Hippocampal formation (tissue), 2 donors: ENCODE measurements around the gene TMEM242.

Experiments used
- DNase-seq, 2 donors: peaks; one replicate each; lab custom pipeline; 2025; lab: John Stamatoyannopoulos, UW

The TMEM242 gene

GRCh38 chr6:157248264-157248663, 75.1 kb downstream of the TMEM242 start:
- DNase-seq, result no peak

GRCh38 chr6:157246771-157247484, 76.4 kb downstream of the TMEM242 start:
- DNase-seq, result no peak

DNA sequence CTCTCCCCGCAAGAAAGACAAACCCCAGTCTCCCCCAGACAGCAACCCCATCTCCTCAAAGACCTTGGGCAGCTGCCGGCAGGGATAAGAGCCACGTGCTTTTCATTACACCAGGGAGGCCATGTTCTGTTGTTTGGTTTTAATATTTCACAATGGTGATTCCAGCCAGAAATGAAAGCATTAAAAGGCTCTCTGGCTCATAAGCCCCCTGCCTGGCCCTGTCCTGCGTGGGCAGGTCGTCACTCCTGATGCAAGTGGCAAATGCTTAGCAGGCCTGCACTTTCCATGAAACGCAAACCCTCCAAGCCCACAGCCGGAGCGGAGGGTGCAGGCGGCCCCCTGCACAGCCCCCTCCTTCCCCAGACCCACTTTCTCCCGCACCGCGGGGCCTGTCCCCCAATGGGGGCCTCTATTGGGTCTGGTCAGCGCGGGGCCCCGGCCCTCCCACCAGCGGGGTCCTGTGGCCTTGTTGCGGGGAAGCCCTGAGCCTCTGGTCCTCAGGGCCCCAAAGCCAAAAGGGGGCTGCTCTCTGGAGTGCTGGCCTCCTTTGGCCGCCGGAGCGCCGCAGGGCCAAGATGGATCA, 77.2 kb downstream of the TMEM242 start:
- no peak for DNase-seq

DNA sequence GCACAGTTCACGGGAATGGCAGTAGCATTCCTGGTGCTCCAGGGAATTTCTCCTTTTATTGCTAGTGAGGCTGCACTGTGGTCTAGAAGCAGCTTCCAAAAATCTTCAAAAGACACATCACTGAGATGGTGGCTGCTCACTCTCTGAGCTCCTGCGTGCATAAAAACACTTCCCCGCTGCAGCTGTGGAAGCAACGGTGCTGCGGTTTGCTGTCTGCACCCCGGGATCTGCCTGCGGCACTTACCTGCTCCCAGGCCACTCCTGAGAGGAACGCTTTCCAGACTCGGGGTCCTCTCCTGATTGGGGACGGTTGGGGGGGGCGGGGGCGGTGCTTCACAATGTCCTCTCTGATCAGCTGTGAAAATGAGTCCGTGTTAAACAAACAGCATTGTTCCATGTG, 77.9 kb downstream of the TMEM242 start:
- no peak for DNase-seq

DNA sequence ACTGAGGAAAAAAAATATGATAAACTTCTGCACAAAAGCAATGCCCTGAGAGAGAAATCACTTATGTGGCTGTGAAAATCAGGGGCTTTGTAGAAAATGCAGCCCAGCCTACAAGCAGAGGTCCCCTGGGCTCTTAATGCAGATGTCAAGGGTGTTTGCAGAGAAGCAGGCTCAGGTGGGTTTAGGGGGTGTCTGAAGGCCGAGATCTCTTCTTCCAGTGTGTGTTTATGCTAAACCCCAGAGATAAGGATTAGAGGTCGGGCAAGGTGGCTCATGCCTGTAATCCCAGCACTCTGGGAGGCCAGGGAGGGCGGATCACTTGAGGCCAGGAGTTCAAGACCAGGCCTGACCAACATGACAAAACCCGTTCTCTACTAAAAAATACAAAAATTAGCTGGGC, 78.5 kb downstream of the TMEM242 start:
- DNase-seq, result no peak

DNA sequence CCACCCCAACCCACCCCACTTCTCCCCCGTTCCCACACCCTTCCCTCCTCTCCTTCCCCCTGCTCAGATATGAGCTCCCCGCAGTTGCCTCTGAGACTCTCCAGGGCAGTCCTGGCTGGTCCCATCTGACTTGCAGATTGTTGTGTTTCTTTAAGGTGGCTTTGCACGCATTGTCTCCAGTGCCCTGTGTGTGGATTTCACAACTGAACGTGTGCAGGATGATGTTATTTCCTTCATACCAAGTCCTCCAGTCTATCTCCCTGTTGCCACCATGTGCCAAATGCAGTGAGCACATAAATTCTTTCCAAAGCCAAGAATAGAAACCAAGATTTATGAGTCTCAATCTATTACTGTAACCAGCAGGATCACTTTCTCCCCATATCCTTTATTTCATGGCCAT, 79.1 kb downstream of the TMEM242 start:
- no peak for DNase-seq

DNA sequence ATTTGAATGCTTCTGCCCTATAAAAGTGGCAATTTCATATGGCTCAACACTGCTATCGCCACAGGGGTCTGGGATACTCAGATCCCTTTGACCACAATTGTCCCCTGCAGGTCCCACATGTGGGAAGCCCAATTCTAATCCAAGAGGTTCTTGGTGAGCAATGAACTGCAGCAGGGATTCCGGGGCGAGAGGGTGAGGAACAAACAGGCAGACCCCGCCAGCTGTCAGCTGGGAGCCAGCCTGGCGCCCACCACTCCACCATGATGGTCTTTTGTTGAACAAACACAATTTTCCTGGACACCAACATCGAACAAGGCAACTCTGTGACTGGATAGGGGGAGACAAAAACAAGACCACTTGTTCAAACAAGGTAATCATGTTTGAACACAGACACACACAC, 80.5 kb downstream of the TMEM242 start:
- no peak for DNase-seq

GRCh38 chr6:157240960-157241311, 82.4 kb downstream of the TMEM242 start:
- DNase-seq, result no peak

DNA sequence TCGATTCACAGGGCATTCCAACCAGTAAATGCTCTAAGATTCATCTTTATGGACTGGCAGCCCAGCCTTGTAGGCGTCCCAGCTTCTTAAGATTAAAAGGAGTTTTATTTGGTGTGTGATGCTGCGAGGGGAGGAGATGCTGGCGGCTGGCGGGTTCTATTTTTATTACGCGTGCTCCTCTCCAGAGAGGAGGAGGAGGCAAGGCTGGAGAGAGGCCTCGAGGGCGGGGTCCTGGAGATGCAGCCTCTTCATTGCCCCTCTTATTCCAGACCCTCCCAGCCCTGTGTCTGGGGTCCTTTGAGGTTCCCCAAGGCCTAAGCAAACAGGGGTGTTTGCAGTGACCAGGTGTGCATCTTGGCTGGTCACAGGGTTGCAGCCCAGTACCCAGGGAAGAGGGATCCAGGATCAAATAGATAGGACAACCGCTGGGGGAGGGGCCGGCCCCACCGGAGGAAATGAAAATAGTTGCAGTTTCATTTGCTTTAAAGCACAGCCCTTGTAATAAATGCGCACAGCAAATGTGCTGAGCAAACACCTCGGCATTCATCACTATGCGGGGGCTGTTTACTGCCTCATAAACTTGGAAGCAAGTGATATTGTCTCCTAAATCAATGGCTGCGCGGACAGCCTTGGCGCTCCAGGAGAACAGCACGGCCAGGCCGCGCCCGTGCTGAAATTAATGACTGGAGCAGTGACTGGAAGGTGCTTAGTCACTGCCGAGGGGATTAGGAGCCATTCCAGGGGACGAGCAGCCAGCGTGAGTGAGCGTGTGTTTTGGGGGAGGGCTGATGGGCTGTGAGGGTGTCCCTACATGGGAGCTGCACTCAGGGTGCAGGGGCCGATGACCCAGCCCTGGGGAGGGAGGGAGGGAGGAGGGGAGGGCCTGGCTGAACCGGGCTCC, 83.0 kb downstream of the TMEM242 start:
- no peak for DNase-seq

DNA sequence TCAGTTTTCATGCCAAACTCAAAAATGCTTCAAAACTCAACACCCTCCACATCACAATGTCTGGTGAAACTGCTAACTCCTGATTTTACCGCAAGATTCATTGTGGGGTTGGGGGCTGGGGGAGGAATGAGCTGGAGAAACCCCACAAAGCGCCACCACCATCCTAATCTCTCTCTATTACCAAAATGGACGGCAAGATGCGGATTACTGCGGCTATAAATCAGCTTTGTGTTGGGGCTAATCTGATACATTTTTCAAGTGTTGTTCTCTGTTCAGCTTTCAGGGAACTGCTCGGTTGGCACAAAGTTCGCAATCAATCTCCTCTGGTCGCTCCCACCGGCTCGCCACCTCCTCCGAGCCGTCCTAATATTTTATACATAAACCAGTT, 83.7 kb downstream of the TMEM242 start:
- no peak for DNase-seq
